ENCODE measurements around the gene VNN1. TPM values are rescaled to one million over a fixed set of nuclear protein-coding genes. Genes with fewer than 3 reads are reported as not detected.
A peak's percentile ranks its signal among the peaks of the same experiment; 100 is the strongest.

The VNN1 gene, protein sequence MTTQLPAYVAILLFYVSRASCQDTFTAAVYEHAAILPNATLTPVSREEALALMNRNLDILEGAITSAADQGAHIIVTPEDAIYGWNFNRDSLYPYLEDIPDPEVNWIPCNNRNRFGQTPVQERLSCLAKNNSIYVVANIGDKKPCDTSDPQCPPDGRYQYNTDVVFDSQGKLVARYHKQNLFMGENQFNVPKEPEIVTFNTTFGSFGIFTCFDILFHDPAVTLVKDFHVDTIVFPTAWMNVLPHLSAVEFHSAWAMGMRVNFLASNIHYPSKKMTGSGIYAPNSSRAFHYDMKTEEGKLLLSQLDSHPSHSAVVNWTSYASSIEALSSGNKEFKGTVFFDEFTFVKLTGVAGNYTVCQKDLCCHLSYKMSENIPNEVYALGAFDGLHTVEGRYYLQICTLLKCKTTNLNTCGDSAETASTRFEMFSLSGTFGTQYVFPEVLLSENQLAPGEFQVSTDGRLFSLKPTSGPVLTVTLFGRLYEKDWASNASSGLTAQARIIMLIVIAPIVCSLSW
- not detected in 2 replicates for total RNA-seq
- not detected in 2 replicates for polyA plus RNA-seq
- polyA plus RNA-seq (2011; cell fraction: cytosol; rRNA removed), result not detected in 2 replicates
- polyA plus RNA-seq (2011; cell fraction: nucleus; rRNA removed), result 0.05 TPM in 1 of 2 replicates, not detected in the other
- 0.12 and 0.33 TPM in 2 replicates for polyA plus RNA-seq (2012)
- not detected in 2 replicates for polyA minus RNA-seq
- not detected for polyA minus RNA-seq (2011; cell fraction: cytosol; rRNA and poly(A)+ RNA removed)
- polyA minus RNA-seq (2011; cell fraction: nucleus; rRNA and poly(A)+ RNA removed), result not detected in 2 replicates
- not detected for Bru-seq, nascent RNA
- percentile 3 among the genes with signal in this experiment for BruChase-seq, experiment 1, labeled RNA remaining after a 6-hour chase
- BruChase-seq, experiment 2, labeled RNA remaining after a 2-hour chase, result not detected
- long read RNA-seq, result 0 reads

DNA sequence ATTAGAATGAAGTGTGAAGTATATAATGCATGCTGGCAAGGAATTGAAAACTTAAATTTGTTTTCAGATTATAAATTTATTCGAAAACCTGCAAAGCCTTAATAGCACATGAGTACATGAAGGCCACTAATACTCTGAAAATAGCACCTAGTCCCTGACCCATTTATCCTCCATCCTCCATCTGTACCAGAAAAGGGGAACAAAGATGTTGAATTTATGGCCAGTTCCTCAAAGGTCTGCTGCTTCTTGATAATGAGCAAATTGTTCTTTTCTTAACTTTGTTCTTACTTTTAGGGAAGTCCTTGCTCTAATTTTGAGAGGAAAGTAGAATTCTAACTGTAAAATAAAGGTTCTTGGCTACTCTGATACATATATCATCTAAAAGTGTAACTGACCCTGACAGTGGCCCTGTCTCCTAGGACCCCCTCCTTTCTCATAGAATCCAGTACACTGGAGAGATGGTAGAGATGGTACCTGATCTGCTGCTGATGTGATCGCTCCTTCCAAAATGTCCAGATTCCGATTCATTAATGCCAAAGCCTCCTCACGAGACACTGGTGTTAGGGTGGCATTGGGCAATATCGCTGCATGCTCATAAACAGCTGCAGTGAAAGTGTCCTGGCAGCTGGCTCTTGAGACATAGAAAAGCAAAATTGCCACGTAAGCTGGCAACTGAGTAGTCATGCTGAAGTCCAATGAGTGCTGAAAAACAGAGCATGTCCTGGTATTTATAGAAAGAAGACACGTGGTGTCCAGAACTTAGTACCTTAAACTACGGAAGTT, at the start of gene VNN1:
Gene VNN1, minus strand, starts transcription at position 704 of the 783 bp plus-strand sequence. Its CDS starts 20 bp downstream, at position 684.
- no peak within 1 kb of the TSS for H3K4me2 ChIP-seq (ENCODE audit: insufficient read depth, low read length)
- BruUV-seq (replicated peaks), result no TSS peak
- TF ChIP-seq POLR2A (IDR thresholded peaks at IDR 0.05; ENCODE audit: low read depth, low read length) (no peak), MYC (IDR thresholded peaks at IDR 0.05; ENCODE audit: low read depth, low read length) (no peak), EZH2 (IDR thresholded peaks at IDR 0.05; ENCODE audit: borderline replicate concordance, low read depth, low read length, severe bottlenecking) (no peak), POLR2AphosphoS5 (IDR thresholded peaks at IDR 0.05; ENCODE audit: insufficient read depth, low read depth, low read length) (no peak), GATA2 (IDR thresholded peaks at IDR 0.05; ENCODE audit: insufficient read depth, insufficient read length, low read depth, low read length) (no peak), FOS (IDR thresholded peaks at IDR 0.05; ENCODE audit: borderline replicate concordance, insufficient read depth, low read length) (no peak), JUN (IDR thresholded peaks at IDR 0.05; ENCODE audit: borderline replicate concordance, insufficient read depth, insufficient read length, low read depth) (no peak)
- TF ChIP-seq, protein P1, sequence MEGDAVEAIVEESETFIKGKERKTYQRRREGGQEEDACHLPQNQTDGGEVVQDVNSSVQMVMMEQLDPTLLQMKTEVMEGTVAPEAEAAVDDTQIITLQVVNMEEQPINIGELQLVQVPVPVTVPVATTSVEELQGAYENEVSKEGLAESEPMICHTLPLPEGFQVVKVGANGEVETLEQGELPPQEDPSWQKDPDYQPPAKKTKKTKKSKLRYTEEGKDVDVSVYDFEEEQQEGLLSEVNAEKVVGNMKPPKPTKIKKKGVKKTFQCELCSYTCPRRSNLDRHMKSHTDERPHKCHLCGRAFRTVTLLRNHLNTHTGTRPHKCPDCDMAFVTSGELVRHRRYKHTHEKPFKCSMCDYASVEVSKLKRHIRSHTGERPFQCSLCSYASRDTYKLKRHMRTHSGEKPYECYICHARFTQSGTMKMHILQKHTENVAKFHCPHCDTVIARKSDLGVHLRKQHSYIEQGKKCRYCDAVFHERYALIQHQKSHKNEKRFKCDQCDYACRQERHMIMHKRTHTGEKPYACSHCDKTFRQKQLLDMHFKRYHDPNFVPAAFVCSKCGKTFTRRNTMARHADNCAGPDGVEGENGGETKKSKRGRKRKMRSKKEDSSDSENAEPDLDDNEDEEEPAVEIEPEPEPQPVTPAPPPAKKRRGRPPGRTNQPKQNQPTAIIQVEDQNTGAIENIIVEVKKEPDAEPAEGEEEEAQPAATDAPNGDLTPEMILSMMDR (IDR thresholded peaks at IDR 0.05; ENCODE audit: extremely low read depth in 1 of 2, insufficient read depth in 1 of 2, low read depth in 1 of 2, low read length in 2 of 2), result no peak
- TF ChIP-seq, protein P2, sequence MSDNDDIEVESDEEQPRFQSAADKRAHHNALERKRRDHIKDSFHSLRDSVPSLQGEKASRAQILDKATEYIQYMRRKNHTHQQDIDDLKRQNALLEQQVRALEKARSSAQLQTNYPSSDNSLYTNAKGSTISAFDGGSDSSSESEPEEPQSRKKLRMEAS (IDR thresholded peaks at IDR 0.05; ENCODE audit: insufficient read depth, insufficient read length), result no peak
- H3K27ac ChIP-seq (ENCODE audit: insufficient read depth, low read depth, low read length), result no peak within 1 kb of the TSS
- H2AFZ ChIP-seq (ENCODE audit: low read depth, low read length), result no peak within 1 kb of the TSS
- H3K4me3 ChIP-seq (replicated peaks in 1 of 3; ENCODE audit: insufficient read depth in 1 of 3, low read depth in 1 of 3, low read length in 3 of 3), result no peak within 1 kb of the TSS
- no peaks in the 10 kb centered on the region for H3K79me2 ChIP-seq (ENCODE audit: control insufficient read depth, insufficient read depth, low read length)
- no peak for FAIRE-seq
- H4K20me1 ChIP-seq (replicated peaks; ENCODE audit: control insufficient read depth, extremely low read depth, insufficient read depth, low read length), result no peaks in the 10 kb centered on the region
- H3K9me3 ChIP-seq (replicated peaks; ENCODE audit: control insufficient read depth, insufficient read depth, low read length), result no peaks in the 10 kb centered on the region
- ChIA-PET POLR2A (no interaction called here), CTCF (interaction anchor here (1.1 to 1.3 kb wide), 3 partner anchors 10 to 43 kb away, joined by 3 to 6 read pairs (median 5); no protein-coding TSS in a partner anchor)
- intact Hi-C loops (cut with micrococcal nuclease), result no loop called here
- no peaks in the 10 kb centered on the region for H3K9me1 ChIP-seq (replicated peaks; ENCODE audit: control insufficient read depth, extremely low read depth, insufficient read depth, low read length)
- dilution Hi-C loops (cut with MboI; ENCODE audit: extremely low pct_ligation_motif_present, low sequenced_read_pairs), result no loop called here
- no peaks in the 10 kb centered on the region for H3K27me3 ChIP-seq (ENCODE audit: control insufficient read depth in 2 of 2, insufficient read depth in 2 of 2, low read length in 2 of 2)
- no peaks in the 10 kb centered on the region for H3K4me1 ChIP-seq (ENCODE audit: control insufficient read depth, extremely low read depth, insufficient read depth, low read length)
- H3K9ac ChIP-seq (replicated peaks; ENCODE audit: extremely low read depth, insufficient read depth, low read length), result no peak within 1 kb of the TSS
- H3K36me3 ChIP-seq (ENCODE audit: control insufficient read depth in 2 of 2, extremely low read depth in 1 of 2, insufficient read depth in 2 of 2, low read length in 2 of 2), result no peaks in the 10 kb centered on the region
- no peak for DNase-seq (ENCODE audit: low read depth, low spot score)

Measured in endothelial cell of umbilical vein (primary cell).